IMR-90 (cell line): ENCODE data around the gene CDHR3. TPM values are rescaled to one million over a fixed set of nuclear protein-coding genes. Genes with fewer than 3 reads are reported as not detected.

Experiments
- ATAC-seq: fragments of 200-7000 bp; cut with Tn5 transposase; 2 replicates; pipeline ENCODE4 v1.9.1; 2020; ENCODE audit warnings: low read depth, mild to moderate bottlenecking, moderate library complexity
- BruUV-seq: library from RNA; stranded (reverse); fragments of 400-500 nt; replicated peaks from 2 replicates; lab custom pipeline; 2021; lab: Mats Ljungman, UMichigan
- CTCF ChIA-PET: fragments of 300-600 bp; formaldehyde crosslinking; extraction: SDS; loops from one replicate; lab custom pipeline; 2021; ENCODE audit warnings: antibody characterized with exemption; lab: Yijun Ruan, JAX
- POLR2A ChIA-PET: fragments of 300-600 bp; sonication (Branson Sonifier 250); formaldehyde crosslinking; loops from one replicate; lab custom pipeline; 2022; ENCODE audit warnings: antibody characterized with exemption; ENCODE audit not compliant: unreplicated experiment; lab: Charles Lee
- DNase-seq: peaks from one replicate; pipeline ENCODE4 v3.0.0; 2013
- H2AFZ ChIP-seq: replicated peaks from 2 replicates; pipeline ENCODE3; 2013; ENCODE audit warnings: low read length, mild to moderate bottlenecking; ENCODE audit not compliant: poor library complexity
- H2AK5ac ChIP-seq: 2 replicates; pipeline ENCODE4 v1.6.1; 2013; ENCODE audit warnings: low read depth, low read length, inconsistent platforms
- H2AK9ac ChIP-seq: replicated peaks from 2 replicates; pipeline ENCODE3; 2013; ENCODE audit warnings: mild to moderate bottlenecking, low read depth, low read length, moderate library complexity; ENCODE audit not compliant: poor library complexity
- H2BK120ac ChIP-seq: 2 replicates; pipeline ENCODE4 v1.6.1; 2013; ENCODE audit warnings: low read depth, low read length, inconsistent platforms
- H2BK15ac ChIP-seq: 3 replicates; pipeline ENCODE4 v1.6.1; 2013; ENCODE audit warnings: low read depth, low read length, inconsistent platforms
- H2BK20ac ChIP-seq: 2 replicates; pipeline ENCODE4 v1.6.1; 2013; ENCODE audit warnings: low read depth, mild to moderate bottlenecking, inconsistent platforms, low read length, moderate library complexity
- H2BK5ac ChIP-seq: 2 replicates; pipeline ENCODE4 v1.6.1; 2013; ENCODE audit warnings: mild to moderate bottlenecking, low read depth, low read length, inconsistent platforms; ENCODE audit not compliant: poor library complexity, severe bottlenecking
- H3K14ac ChIP-seq: replicated peaks from 2 replicates; pipeline ENCODE4 v1.6.1; 2013; ENCODE audit warnings: low read depth, low read length, inconsistent platforms
- H3K18ac ChIP-seq: 2 replicates; pipeline ENCODE4 v1.6.1; 2013; ENCODE audit warnings: low read depth, low read length, control low read depth
- H3K23ac ChIP-seq: 2 replicates; pipeline ENCODE4 v1.6.1; 2013; ENCODE audit warnings: low read depth, low read length, inconsistent platforms
- H3K27ac ChIP-seq: 2 replicates; pipeline ENCODE4 v1.5.1; 2013; ENCODE audit warnings: mild to moderate bottlenecking, control low read depth, low read length; ENCODE audit not compliant: insufficient read depth
- H3K27me3 ChIP-seq: 2 replicates; pipeline ENCODE4 v1.6.1; 2013; ENCODE audit warnings: low read length; ENCODE audit not compliant: control insufficient read depth, insufficient read depth
- H3K36me3 ChIP-seq: 2 replicates; pipeline ENCODE4 v1.6.1; 2013; ENCODE audit warnings: low read length, mixed read lengths; ENCODE audit not compliant: control insufficient read depth, insufficient read depth
- H3K4ac ChIP-seq: 2 replicates; pipeline ENCODE4 v1.6.1; 2013; ENCODE audit warnings: low read depth, low read length, inconsistent platforms
- H3K4me1 ChIP-seq: 2 replicates; pipeline ENCODE4 v1.6.1; 2013; ENCODE audit warnings: low read length, mixed read lengths; ENCODE audit not compliant: control insufficient read depth, insufficient read depth
- H3K4me2 ChIP-seq: 2 replicates; pipeline ENCODE4 v1.6.1; 2013; ENCODE audit warnings: low read depth, mild to moderate bottlenecking, control low read depth, low read length, moderate library complexity
- H3K4me3 ChIP-seq: 2 replicates; pipeline ENCODE4 v1.5.1; 2013; ENCODE audit warnings: low read depth, mild to moderate bottlenecking, control low read depth, low read length, moderate library complexity; ENCODE audit not compliant: insufficient read depth
- H3K56ac ChIP-seq: 2 replicates; pipeline ENCODE4 v1.6.1; 2013; ENCODE audit warnings: low read length, inconsistent platforms; ENCODE audit not compliant: insufficient read depth; ENCODE audit errors: extremely low read depth
- H3K79me1 ChIP-seq, 2 experiments: 2 replicates each; pipeline ENCODE4 v1.6.1; 2013; ENCODE audit warnings: low read length in 2 of 2, inconsistent platforms in 1 of 2, low read depth in 1 of 2
- H3K9ac ChIP-seq: 2 replicates; pipeline ENCODE4 v1.6.1; 2013; ENCODE audit warnings: low read depth, low read length, control low read depth
- H3K9me1 ChIP-seq: 2 replicates; pipeline ENCODE4 v1.6.1; 2013; ENCODE audit warnings: low read length, inconsistent platforms; ENCODE audit not compliant: insufficient read depth
- H3K9me3 ChIP-seq: 2 replicates; pipeline ENCODE4 v1.6.1; 2013; ENCODE audit warnings: low read length; ENCODE audit not compliant: control insufficient read depth, insufficient read depth
- H4K20me1 ChIP-seq: 2 replicates; pipeline ENCODE4 v1.6.1; 2013; ENCODE audit warnings: low read length, inconsistent platforms; ENCODE audit not compliant: insufficient read depth
- H4K5ac ChIP-seq: 2 replicates; pipeline ENCODE4 v1.6.1; 2013; ENCODE audit warnings: mild to moderate bottlenecking, low read depth, low read length, control low read depth
- H4K8ac ChIP-seq, 2 experiments: 2 replicates each; pipeline ENCODE4 v1.6.1; 2013; ENCODE audit warnings: low read depth in 2 of 2, low read length in 2 of 2, control low read depth in 1 of 2, inconsistent platforms in 1 of 2
- H4K91ac ChIP-seq: 2 replicates; pipeline ENCODE4 v1.6.1; 2013; ENCODE audit warnings: low read depth, low read length, inconsistent platforms; ENCODE audit not compliant: insufficient read depth
- CTCF ChIP-seq: conservative IDR thresholded peaks from 2 replicates; pipeline ENCODE4 v1.5.1; 2012; ENCODE audit warnings: mild to moderate bottlenecking, low read depth, low read length, improper control_type of control experiment
- FOS ChIP-seq: fragments of 150-350 bp; IDR thresholded peaks from 2 replicates; pipeline ENCODE4 v1.6.1; 2016; ENCODE audit warnings: low read depth, low read length
- WGBS, 2 experiments: methylation state at CpG; one replicate each; pipeline versions ENCODE4 v1.1.5 to v1.1.7; 2013; ENCODE audit warnings: missing lambda C conversion rate in 2 of 2; ENCODE audit not compliant: insufficient read length in 1 of 2; ENCODE audit errors: extremely low coverage in 2 of 2; 5-methylcytosine and 5-hydroxymethylcytosine counted together
- dilution Hi-C: fragments of 300-500 bp; cut with HindIII; formaldehyde crosslinking; loops from one replicate; pipeline ENCODE4 v1.14.3; 2018; ENCODE audit warnings: low sequenced_read_pairs; ENCODE audit not compliant: unreplicated experiment
- in situ Hi-C: fragments of 300-500 bp; cut with MboI; formaldehyde crosslinking; loops from 3 replicates; pipeline ENCODE4 v1.14.3; 2019; ENCODE audit warnings: low sequenced_read_pairs, inconsistent platforms, mixed read lengths
- intact Hi-C: fragments of 100-400 bp; cut with micrococcal nuclease; formaldehyde crosslinking; loops from 2 replicates; pipeline ENCODE4 v1.10.0; 2022
- polyA plus RNA-seq, 3 experiments: library from polyadenylated mRNA; depleted of rRNA; stranded (reverse); fragments of >200 nt; gene quantifications; 2 replicates each; pipeline ENCODE4 v1.2.3, GENCODE V29; 2012; ENCODE audit warnings: low replicate concordance in 1 of 3
- total RNA-seq: library from RNA; depleted of rRNA; stranded (reverse); fragments of >200 nt; gene quantifications from 2 replicates; pipeline ENCODE4 v1.2.3, GENCODE V29; 2012

Gene CDHR3
- total and polyA plus RNA-seq, 2 of the 4 experiments (the other 2 are of a cell fraction): 0.96 to 1.6 TPM

- POLR2A ChIA-PET: no interaction called here
- Histone ChIP-seq H2BK15ac (no peak overlapping the region), H3K9me1 (peaks cover 6% of the 10 kb centered on the region; the same call in 1 of the 2 replicates), H3K79me1 (no peaks in the 10 kb centered on the region), H3K4me2 (no peak overlapping the region), H3K18ac (no peak overlapping the region), H4K8ac (no peak overlapping the region), H3K9ac (no peak overlapping the region), H3K14ac (no peak overlapping the region), H2BK20ac (no peak overlapping the region), H3K4me1 (peaks cover 1% of the 10 kb centered on the region; the same call in 1 of the 2 replicates), H3K27ac (no peak overlapping the region), H2AK5ac (no peak overlapping the region), H3K27me3 (no peaks in the 10 kb centered on the region), H3K23ac (no peak overlapping the region), H4K5ac (no peak overlapping the region), H2BK5ac (no peak overlapping the region), H3K36me3 (peaks cover 6% of the 10 kb centered on the region; the same call in 1 of the 2 replicates), H2AK9ac (no peak overlapping the region), H2BK120ac (no peak overlapping the region), H4K91ac (no peak overlapping the region), H2AFZ (no peak overlapping the region), H3K56ac (no peak overlapping the region), H3K4ac (no peak overlapping the region), H4K20me1 (0 out of 2 replicates have a peak, but pooled peaks cover 4% of the 10 kb centered on the region), H3K4me3 (no peak overlapping the region), H3K9me3 (peaks cover 5% of the 10 kb centered on the region)
- intact Hi-C loops (no loop called here), in situ Hi-C loops (no loop called here), dilution Hi-C loops (no loop called here)
- WGBS, 2 experiments: no CpG with 5 or more reads among the region's 4 CpGs
- CTCF ChIA-PET: no interaction called here
- no TSS peak for BruUV-seq
- peak; percentile 46 for DNase-seq
- TF ChIP-seq CTCF (no peak), FOS (no peak)
- peak; percentile 90 for ATAC-seq
Observed at GRCh38 chr7:105920766-105921165, 42.3 kb upstream of the CDHR3 start.
